OCI-LY7 (cell line): Measurements from ENCODE around the gene FANCE.

Experiments used
- EZH2phosphoT487 ChIP-seq: fragments of 200-600 bp; sonication (generic); IDR thresholded peaks from 2 replicates; pipeline ENCODE4 v1.6.1; 2018; ENCODE audit warnings: low read depth, borderline replicate concordance, mild to moderate bottlenecking, mixed run types, antibody characterized with exemption, low read length, moderate library complexity, mixed read lengths
- TF ChIP-seq, protein P1 (sequence below): fragments of 200-600 bp; sonication (generic); conservative IDR thresholded peaks from 2 replicates; pipeline ENCODE4 v1.5.1; 2014; ENCODE audit warnings: mild to moderate bottlenecking, antibody characterized with exemption, low read length, moderate library complexity, mixed read lengths

GRCh38 chr6:35510916-35511561 is 58.9 kb downstream of the FANCE start:
- TF ChIP-seq, protein P1, sequence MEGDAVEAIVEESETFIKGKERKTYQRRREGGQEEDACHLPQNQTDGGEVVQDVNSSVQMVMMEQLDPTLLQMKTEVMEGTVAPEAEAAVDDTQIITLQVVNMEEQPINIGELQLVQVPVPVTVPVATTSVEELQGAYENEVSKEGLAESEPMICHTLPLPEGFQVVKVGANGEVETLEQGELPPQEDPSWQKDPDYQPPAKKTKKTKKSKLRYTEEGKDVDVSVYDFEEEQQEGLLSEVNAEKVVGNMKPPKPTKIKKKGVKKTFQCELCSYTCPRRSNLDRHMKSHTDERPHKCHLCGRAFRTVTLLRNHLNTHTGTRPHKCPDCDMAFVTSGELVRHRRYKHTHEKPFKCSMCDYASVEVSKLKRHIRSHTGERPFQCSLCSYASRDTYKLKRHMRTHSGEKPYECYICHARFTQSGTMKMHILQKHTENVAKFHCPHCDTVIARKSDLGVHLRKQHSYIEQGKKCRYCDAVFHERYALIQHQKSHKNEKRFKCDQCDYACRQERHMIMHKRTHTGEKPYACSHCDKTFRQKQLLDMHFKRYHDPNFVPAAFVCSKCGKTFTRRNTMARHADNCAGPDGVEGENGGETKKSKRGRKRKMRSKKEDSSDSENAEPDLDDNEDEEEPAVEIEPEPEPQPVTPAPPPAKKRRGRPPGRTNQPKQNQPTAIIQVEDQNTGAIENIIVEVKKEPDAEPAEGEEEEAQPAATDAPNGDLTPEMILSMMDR, result no peak
- TF ChIP-seq EZH2phosphoT487, result no peak
